H9 (cell line): Measurements from ENCODE around the gene CIB4. TPM values are rescaled to one million over a fixed set of nuclear protein-coding genes. Genes with fewer than 3 reads are reported as not detected.

ENCODE experiments used
- DNase-seq: peaks from one replicate; pipeline ENCODE4 v3.0.0-alpha.2; 2017
- H2AFZ ChIP-seq: one replicate; pipeline ENCODE4 v1.6.1; 2013; ENCODE audit warnings: mild to moderate bottlenecking, low read length, control low read depth, moderate library complexity
- H2AK5ac ChIP-seq: 2 replicates; pipeline ENCODE4 v1.6.1; 2013; ENCODE audit warnings: low read length, control low read depth, mixed read lengths; ENCODE audit not compliant: insufficient read length
- H2BK120ac ChIP-seq: one replicate; pipeline ENCODE4 v1.6.1; 2013; ENCODE audit warnings: low read depth, mild to moderate bottlenecking, low read length, control low read depth, inconsistent platforms; ENCODE audit not compliant: poor library complexity, severe bottlenecking
- H2BK12ac ChIP-seq: 2 replicates; pipeline ENCODE4 v1.6.1; 2013; ENCODE audit warnings: low read length, control low read depth, mixed read lengths, low read depth; ENCODE audit not compliant: insufficient read length
- H2BK15ac ChIP-seq: 2 replicates; pipeline ENCODE4 v1.6.1; 2013; ENCODE audit warnings: low read depth, low read length, control low read depth
- H2BK20ac ChIP-seq: one replicate; pipeline ENCODE4 v1.6.1; 2013; ENCODE audit warnings: low read depth, mild to moderate bottlenecking, low read length, control low read depth, inconsistent platforms; ENCODE audit not compliant: poor library complexity, severe bottlenecking
- H2BK5ac ChIP-seq: 2 replicates; pipeline ENCODE4 v1.6.1; 2013; ENCODE audit warnings: low read length, control low read depth, mixed read lengths; ENCODE audit not compliant: insufficient read length
- H3K14ac ChIP-seq: 2 replicates; pipeline ENCODE4 v1.6.1; 2013; ENCODE audit warnings: low read length, control low read depth; ENCODE audit not compliant: insufficient read depth
- H3K18ac ChIP-seq: 2 replicates; pipeline ENCODE4 v1.6.1; 2013; ENCODE audit warnings: low read depth, mild to moderate bottlenecking, mixed read lengths, low read length, control low read depth; ENCODE audit not compliant: insufficient read length
- H3K23ac ChIP-seq: 2 replicates; pipeline ENCODE4 v1.6.1; 2013; ENCODE audit warnings: low read length, control low read depth, mixed read lengths, low read depth; ENCODE audit not compliant: insufficient read length
- H3K23me2 ChIP-seq: 2 replicates; pipeline ENCODE4 v1.6.1; 2013; ENCODE audit warnings: low read depth, mild to moderate bottlenecking, mixed read lengths, low read length, control low read depth; ENCODE audit not compliant: insufficient read length, poor library complexity, severe bottlenecking
- H3K27ac ChIP-seq: 2 replicates; pipeline ENCODE4 v1.5.1; 2013; ENCODE audit warnings: low read length, control low read depth, mixed read lengths, low read depth; ENCODE audit not compliant: insufficient read length
- H3K27me3 ChIP-seq: 2 replicates; pipeline ENCODE4 v1.6.1; 2013; ENCODE audit warnings: low read length, control low read depth, inconsistent platforms; ENCODE audit not compliant: insufficient read depth
- H3K4ac ChIP-seq: 2 replicates; pipeline ENCODE4 v1.6.1; 2013; ENCODE audit warnings: low read depth, mild to moderate bottlenecking, control low read depth, inconsistent platforms, low read length, moderate library complexity
- H3K4me1 ChIP-seq: 2 replicates; pipeline ENCODE4 v1.6.1; 2013; ENCODE audit warnings: low read length, control low read depth, inconsistent platforms; ENCODE audit not compliant: insufficient read depth
- H3K4me2 ChIP-seq: 2 replicates; pipeline ENCODE4 v1.6.1; 2013; ENCODE audit warnings: low read length, control low read depth, mixed read lengths; ENCODE audit not compliant: insufficient read length, insufficient read depth
- H3K56ac ChIP-seq: 2 replicates; pipeline ENCODE4 v1.6.1; 2013; ENCODE audit warnings: low read depth, mild to moderate bottlenecking, mixed read lengths, low read length, control low read depth; ENCODE audit not compliant: insufficient read length
- H3K79me1 ChIP-seq: 2 replicates; pipeline ENCODE4 v1.6.1; 2013; ENCODE audit warnings: low read depth, mild to moderate bottlenecking, moderate library complexity, low read length, control low read depth, inconsistent platforms; ENCODE audit not compliant: insufficient read depth, poor library complexity, severe bottlenecking
- H3K79me2 ChIP-seq: 2 replicates; pipeline ENCODE4 v1.6.1; 2013; ENCODE audit warnings: low read length, control low read depth, inconsistent platforms; ENCODE audit not compliant: insufficient read depth
- H3K9ac ChIP-seq: 2 replicates; pipeline ENCODE4 v1.6.1; 2013; ENCODE audit warnings: low read length, control low read depth, mixed read lengths; ENCODE audit not compliant: insufficient read length; ENCODE audit errors: extremely low read depth
- H3K9me3 ChIP-seq: one replicate; pipeline ENCODE4 v1.6.1; 2013; ENCODE audit warnings: low read depth, low read length, inconsistent platforms; ENCODE audit not compliant: control insufficient read depth
- H3T11ph ChIP-seq: one replicate; pipeline ENCODE4 v1.6.1; 2013; ENCODE audit warnings: mild to moderate bottlenecking, low read length, control low read depth, inconsistent platforms
- H4K20me1 ChIP-seq: one replicate; pipeline ENCODE4 v1.6.1; 2013; ENCODE audit not compliant: control insufficient read depth, insufficient read length, insufficient read depth
- H4K5ac ChIP-seq: 2 replicates; pipeline ENCODE4 v1.6.1; 2013; ENCODE audit warnings: low read depth, mild to moderate bottlenecking, mixed read lengths, low read length, control low read depth; ENCODE audit not compliant: insufficient read length
- H4K8ac ChIP-seq: replicated peaks from 2 replicates; pipeline ENCODE4 v1.6.1; 2013; ENCODE audit warnings: low read length, control low read depth, mixed read lengths, low read depth; ENCODE audit not compliant: insufficient read length
- H4K91ac ChIP-seq: 2 replicates; pipeline ENCODE4 v1.6.1; 2013; ENCODE audit warnings: low read depth, mild to moderate bottlenecking, moderate library complexity, mixed read lengths, low read length, control low read depth; ENCODE audit not compliant: insufficient read length
- H3K27ac Mint-ChIP-seq, 3 experiments: 2 replicates in 2 of 3; 3 replicates in 1 of 3; pipeline ENCODE4 v1.8.0; 2020 to 2021; ENCODE audit warnings: mixed read lengths in 3 of 3, mild to moderate bottlenecking in 1 of 3, moderate library complexity in 1 of 3
- H3K27me3 Mint-ChIP-seq: 2 replicates; pipeline ENCODE4 v1.8.0; 2021; ENCODE audit warnings: low read depth, mild to moderate bottlenecking, moderate library complexity, mixed read lengths
- H3K36me3 Mint-ChIP-seq, 3 experiments: 2 replicates in 2 of 3; 3 replicates in 1 of 3; pipeline ENCODE4 v1.8.0; 2020 to 2021; ENCODE audit warnings: low read depth in 3 of 3, mixed read lengths in 3 of 3; ENCODE audit not compliant: insufficient read depth in 1 of 3
- H3K4me1 Mint-ChIP-seq, 2 experiments: 2 replicates each; pipeline ENCODE4 v1.8.0; 2020; ENCODE audit warnings: mixed read lengths in 2 of 2
- H3K4me3 Mint-ChIP-seq, 2 experiments: 2 replicates in 1 of 2; 3 replicates in 1 of 2; pipeline ENCODE4 v1.8.0; 2020 to 2021; ENCODE audit warnings: mild to moderate bottlenecking in 2 of 2, mixed read lengths in 2 of 2, moderate library complexity in 1 of 2
- H3K9me3 Mint-ChIP-seq, 2 experiments: 2 replicates in 1 of 2; 3 replicates in 1 of 2; pipeline ENCODE4 v1.8.0; 2020; ENCODE audit warnings: mild to moderate bottlenecking in 2 of 2, mixed read lengths in 2 of 2, moderate library complexity in 1 of 2
- CTCF ChIP-seq: fragments of 200-600 bp; sonication (generic); conservative IDR thresholded peaks from 3 replicates; pipeline ENCODE4 v1.8.0; 2021; ENCODE audit warnings: antibody characterized with exemption, mild to moderate bottlenecking
- WGBS: extraction: QIAGEN DNeasy Blood & Tissue Kit; methylation state at CpG from one replicate; pipeline ENCODE4 v1.1.7; 2013; ENCODE audit warnings: missing lambda C conversion rate, low lambda C conversion rate, mixed read lengths; ENCODE audit not compliant: insufficient read length; ENCODE audit errors: extremely low coverage; 5-methylcytosine and 5-hydroxymethylcytosine counted together
- total RNA-seq: library from RNA; stranded (reverse); gene quantifications from 2 replicates; pipeline ENCODE4 v1.2.1, GENCODE V29; 2021

CIB4 gene
- total RNA-seq, 1 experiment from 2014 or later, result not detected

- H3K36me3 Mint-ChIP-seq, result no peaks in the 10 kb centered on the region
- H3K9me3 Mint-ChIP-seq, result no peaks in the 10 kb centered on the region
- Histone ChIP-seq H4K5ac (no peak overlapping the region), H2AK5ac (no peak overlapping the region), H3K23ac (no peak overlapping the region), H3K4me1 (no peaks in the 10 kb centered on the region), H2BK15ac (no peak overlapping the region), H3K79me1 (no peaks in the 10 kb centered on the region), H3K79me2 (no peaks in the 10 kb centered on the region), H3K4ac (no peak overlapping the region), H4K91ac (no peak overlapping the region), H3K18ac (no peak overlapping the region), H3K4me2 (no peak overlapping the region), H2BK20ac (no peak overlapping the region), H4K20me1 (no peaks in the 10 kb centered on the region), H2AFZ (no peak overlapping the region), H3K27me3 (no peaks in the 10 kb centered on the region), H2BK120ac (no peak overlapping the region), H3K14ac (no peak overlapping the region), H3K9me3 (no peaks in the 10 kb centered on the region), H2BK5ac (no peak overlapping the region), H4K8ac (no peak overlapping the region), H3K23me2 (no peaks in the 10 kb centered on the region), H3K27ac (no peak overlapping the region), H3T11ph (no peak overlapping the region), H2BK12ac (no peak overlapping the region), H3K56ac (no peak overlapping the region), H3K9ac (no peak overlapping the region)
- no peak for TF ChIP-seq CTCF
- H3K4me3 Mint-ChIP-seq, result no peak overlapping the region
- no peak overlapping the region for H3K27ac Mint-ChIP-seq
- no peak for DNase-seq
- peaks cover 17 to 37% of the 10 kb centered on the region in 2 experiments for H3K4me1 Mint-ChIP-seq
- WGBS, result no CpG with 5 or more reads among the region's 10 CpGs
- H3K27me3 Mint-ChIP-seq, result peaks cover 27% of the 10 kb centered on the region
Observed at GRCh38 chr2:26609839-26610277, 31.3 kb downstream of the CIB4 start.
